UCSD-AML1 (cell line): ENCODE data around the gene MUC5AC.
"Not testable (repeated sequence)": the region's sequence is repeated elsewhere in the genome, so short reads cannot be mapped to it uniquely, and the experiment has no call there.

ENCODE experiments used
- DNase-seq: peaks from one replicate; lab custom pipeline; 2025; ENCODE audit not compliant: unreplicated experiment; lab: John Stamatoyannopoulos, UW

Gene MUC5AC

DNA sequence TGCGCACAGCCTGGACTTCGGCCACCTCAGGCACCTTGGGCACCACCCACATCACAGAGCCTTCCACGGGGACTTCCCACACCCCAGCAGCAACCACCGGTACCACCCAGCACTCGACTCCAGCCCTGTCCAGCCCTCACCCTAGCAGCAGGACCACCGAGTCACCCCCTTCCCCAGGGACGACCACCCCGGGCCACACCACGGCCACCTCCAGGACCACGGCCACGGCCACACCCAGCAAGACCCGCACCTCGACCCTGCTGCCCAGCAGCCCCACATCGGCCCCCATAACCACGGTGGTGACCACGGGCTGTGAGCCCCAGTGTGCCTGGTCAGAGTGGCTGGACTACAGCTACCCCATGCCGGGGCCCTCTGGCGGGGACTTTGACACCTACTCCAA is 91.2 kb downstream of the MUC5AC start:
- not testable (repeated sequence) for DNase-seq

DNA sequence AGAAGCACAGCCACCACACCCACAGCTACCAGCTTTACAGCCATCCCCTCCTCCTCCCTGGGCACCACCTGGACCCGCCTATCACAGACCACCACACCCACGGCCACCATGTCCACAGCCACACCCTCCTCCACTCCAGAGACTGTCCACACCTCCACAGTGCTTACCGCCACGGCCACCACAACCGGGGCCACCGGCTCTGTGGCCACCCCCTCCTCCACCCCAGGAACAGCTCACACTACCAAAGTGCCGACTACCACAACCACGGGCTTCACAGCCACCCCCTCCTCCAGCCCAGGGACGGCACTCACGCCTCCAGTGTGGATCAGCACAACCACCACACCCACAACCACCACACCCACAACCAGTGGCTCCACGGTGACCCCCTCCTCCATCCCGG is 92.7 kb downstream of the MUC5AC start:
- not testable (repeated sequence) for DNase-seq
